GM18519 (cell line): ENCODE results near the gene OSBPL5.

ENCODE experiments used
- ATAC-seq: cut with Tn5 transposase; IDR thresholded peaks from one replicate; pipeline ENCODE4 v1.9.1; 2021; ENCODE audit warnings: mild to moderate bottlenecking, moderate library complexity; ENCODE audit not compliant: unreplicated experiment, low FRiP score

Gene OSBPL5

DNA sequence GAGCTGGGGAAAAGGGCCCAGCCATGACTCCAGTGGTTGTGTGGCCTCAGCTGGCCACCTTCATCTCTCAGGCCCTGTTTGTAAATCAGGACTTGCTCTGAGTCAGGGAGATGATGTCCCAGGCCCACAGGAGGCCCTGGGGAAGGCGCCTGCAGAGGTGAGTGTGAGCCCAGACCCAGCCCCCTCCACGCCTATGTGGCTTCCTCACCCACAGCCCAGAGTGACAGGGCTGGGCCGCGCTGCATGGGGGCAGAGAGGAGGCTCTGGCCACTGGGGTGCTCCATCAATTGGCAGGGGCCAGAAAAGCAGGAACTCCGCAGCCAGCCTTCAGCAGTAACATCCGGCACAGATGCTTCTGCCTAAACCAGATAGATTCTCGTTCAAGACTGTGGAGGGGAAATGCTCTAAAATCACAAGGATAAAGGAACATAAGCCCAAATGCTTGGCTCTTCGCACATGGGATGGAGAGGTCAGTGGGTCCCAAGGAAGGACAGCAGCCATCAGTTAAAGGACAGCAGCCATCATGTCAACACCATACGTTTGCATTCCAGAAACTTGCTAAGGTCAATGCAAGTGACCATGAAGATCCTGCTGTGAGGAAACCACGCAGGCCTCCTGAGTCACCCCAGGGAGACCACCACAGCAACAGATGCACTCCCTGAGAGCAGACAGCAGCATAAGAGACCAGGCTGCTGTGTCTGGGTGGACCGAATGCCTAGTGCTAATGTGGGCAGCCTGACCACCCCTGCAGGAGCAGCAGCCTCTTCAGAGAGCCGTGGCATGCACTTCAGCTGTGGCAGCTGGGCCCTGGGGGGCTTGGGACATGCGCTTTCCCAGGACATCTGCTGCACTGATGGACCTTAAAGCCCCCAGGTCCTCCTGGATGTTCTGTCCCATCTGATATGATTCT, 28.3 kb downstream of the OSBPL5 start:
- ATAC-seq: no peak

DNA sequence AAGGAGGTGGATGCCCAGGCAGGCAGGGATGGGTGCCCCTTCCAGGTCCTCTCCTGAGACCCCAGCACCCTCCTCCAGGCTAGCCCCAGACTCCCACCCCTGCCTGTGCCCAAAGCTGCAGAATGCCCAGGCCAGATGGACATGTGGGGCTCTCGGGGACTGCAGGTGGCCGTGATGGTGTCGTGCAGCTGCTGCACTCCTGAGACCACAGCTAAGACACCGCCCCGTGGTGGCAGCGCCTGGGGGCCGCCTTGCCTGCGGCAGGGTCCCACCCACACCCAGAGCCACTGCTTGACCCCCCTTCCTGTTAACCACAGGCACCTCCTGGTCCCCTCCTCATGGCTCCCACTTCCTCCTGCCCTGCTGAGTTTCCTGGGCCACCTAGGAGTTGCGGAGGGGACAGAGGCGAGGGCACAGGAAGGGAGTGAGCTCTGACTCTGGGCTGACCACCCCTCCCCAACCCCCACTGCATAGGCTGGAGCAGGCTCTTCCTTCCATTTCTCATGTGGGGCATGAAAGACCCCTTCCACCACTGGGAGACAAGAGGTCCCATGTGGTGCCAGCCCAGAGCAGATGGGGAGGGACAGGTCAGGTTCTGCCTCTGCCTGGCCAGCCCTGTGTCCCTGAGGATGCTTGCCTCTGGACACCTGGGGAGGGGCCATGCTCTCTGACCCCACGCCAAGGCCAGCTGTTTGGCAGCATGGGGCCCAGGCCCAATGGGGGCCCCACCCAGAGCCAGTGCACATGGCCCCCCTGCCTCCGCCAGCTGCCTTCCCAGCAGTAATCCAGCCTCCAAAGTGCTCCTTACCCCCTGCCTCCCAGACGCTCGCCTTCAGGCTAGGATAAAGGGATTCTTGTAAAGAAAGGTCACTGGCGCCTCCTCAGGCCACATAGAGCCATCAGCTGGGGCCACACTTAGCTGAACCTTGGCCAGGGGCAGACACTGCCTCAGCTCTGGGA, 29.3 kb downstream of the OSBPL5 start:
- no peak for ATAC-seq

DNA sequence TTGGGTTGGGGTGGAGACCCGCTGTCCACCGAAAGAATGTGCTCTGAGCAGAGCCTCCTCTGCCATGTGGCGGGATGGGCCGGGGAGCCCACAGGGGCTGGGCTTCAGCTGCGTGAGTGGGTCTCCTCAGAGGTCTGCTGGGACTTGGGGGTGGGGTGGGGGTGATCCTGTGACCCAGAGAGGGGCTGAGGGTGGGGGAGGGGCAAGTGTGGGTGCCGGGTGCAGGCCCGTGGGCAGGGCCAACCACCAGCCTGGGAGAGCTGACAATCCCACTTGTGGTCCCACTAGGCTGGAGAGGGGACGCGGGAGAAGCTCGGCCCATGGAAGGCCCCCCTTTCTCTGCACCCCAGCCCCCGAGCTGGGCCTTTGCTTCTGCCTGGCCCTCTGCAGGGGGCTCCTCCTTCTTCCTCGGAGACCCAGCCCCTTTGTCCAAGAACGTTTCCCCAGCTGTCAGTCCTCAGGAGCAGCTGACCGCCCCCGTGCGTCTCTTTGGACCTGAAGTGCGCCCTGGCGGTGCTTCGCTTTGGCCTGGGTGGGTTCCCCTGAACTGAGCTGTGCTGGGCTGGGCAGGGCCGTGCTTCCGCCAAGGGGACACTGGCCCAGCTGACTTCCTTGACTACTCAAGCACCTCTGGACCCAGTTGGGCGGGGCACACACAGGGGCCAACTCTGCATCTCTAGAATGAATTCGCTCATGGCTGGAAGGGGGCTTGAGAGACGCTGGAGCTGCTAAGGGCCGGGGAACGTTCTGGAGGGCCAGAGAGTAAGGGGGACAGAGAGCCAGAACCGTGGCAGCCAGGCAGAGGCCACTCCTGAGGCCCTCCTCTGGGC, 30.2 kb downstream of the OSBPL5 start:
- no peak for ATAC-seq

DNA sequence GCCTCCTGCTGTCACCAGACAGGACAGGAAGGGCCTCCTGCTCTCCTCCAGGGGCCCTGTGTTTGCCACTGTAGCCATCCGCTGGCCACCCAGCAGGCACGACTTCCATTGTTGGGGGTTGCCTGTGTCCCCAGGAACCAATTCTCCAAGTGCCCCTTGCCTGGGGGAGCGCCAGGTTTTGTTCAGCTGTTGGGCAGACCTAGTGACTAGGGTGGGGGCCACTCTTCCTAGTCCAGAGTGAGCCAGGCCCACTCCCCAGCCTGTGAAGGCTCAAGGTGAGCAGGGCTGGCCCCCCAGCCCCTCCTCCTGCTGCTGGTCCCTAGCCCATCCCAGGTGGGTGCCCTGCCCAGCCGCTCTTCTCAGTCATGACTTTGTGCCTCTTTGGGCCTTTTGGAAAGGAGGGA, 30.9 kb downstream of the OSBPL5 start:
- no peak for ATAC-seq

DNA sequence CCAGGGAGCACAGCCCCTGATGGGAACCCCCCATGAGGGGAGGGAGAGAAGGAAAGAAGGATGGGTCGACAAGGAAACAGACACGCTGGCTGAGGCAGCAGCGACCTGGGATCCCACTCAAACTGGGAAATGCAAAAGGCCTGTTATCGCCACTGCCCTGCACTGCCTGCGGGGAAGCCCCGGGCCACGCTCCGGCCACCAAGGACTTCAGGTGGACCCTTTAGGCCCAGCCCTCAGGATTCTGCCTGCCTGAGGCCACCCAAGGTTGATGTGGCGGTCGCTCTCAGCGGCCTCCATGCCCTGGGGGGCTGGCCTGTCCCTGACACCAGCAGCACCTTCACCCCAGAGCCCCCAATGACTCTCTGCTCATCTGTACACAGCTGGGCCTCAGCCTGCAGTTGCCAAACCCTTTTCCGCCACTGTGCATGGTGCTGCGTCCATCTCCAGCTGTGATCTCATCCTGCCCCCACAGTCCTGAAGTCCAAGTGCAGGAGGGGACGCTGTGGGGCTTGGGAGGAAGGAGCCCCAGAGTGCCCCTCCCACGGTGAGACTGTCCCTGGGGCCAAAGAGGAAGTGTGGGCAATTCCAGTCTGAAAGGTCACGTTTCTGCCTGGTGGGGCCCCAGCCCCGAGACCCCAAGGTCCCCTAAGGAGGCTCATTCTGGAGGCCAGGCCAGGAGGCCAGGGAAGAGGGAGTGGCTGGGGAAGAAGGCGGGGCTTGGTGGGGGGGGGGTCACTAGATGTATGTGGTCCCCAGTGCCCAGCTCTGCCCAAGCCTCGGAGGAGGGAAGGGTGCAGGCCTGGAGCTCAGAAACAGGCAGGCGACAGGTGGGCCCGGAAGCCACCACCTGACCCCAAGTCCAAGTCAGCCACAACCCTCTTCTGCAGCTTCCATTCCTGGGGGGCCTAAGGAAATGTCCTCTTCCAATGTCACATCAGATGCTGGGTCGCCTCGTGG, 31.6 kb downstream of the OSBPL5 start:
- ATAC-seq: no peak

DNA sequence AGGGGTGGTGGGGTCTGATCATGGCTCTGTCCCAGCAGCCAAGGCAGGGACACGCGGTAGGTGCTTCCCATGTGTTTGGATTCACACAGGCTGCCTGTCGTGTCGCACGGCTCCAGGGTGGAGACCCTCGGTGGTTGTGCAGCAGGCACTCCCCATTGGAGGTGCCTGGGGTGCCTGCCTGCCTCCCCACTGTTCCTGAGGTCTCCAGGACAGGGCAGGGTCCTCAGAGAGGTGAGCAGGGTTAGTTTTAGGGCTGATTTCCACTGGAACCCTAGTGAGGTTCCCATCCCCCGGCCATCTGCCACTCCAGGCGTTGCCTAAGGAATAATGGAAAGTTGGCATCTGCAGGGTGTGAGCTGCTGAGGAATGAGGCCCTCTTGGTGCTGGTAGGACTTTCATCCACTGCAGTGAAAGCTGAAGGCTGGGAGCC, 32.3 kb downstream of the OSBPL5 start:
- ATAC-seq: no peak

DNA sequence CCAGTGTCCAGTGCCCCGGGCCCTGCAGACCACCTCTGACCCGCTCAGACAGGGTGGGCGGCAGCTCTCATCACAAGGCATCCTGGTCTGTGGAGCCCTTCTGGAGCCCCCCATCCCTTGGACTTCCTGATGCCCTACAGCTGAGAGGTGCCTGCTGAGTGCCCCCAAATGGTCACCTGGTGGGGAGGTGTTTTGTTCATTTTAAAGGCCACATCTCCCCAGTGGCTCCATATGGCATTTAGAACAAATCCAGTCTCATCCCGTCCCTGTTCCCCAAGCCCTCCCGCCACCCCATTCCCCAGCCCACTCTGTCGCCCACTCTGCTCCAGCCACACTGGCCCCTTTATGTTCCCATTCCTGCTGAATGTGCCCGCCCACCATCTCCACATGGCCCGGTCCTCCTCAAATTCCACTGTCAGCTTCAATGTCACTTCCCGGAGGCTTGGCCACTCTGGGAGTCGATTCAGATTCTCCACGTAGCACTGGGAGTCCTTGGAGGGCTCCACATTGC, 32.8 kb downstream of the OSBPL5 start:
- ATAC-seq: no peak

DNA sequence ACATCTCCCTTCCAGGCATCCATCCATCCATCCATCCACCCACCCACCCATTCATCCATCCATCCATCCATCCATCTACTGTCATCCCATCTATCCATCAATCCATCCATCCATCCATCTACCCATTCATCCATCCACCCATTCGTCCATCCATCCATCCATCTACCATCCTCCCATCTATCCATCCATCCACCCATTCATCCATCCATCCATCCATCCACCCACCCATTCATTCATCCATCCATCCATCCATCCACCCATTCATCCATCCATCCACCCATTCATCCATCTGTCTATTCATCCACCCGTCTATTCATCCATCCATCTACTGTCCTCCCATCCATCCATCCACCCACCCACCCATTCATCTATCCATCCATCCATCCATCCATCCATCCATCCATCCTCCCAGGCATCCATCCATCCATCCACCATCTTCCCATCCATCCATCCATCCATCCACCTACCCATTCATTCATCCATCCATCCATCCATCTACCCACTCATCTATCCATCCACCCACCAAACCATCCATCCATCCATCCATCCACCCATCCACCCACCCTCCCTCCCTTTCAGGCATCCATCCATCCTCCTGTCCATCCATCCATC, 33.7 kb downstream of the OSBPL5 start:
- no peak for ATAC-seq

DNA sequence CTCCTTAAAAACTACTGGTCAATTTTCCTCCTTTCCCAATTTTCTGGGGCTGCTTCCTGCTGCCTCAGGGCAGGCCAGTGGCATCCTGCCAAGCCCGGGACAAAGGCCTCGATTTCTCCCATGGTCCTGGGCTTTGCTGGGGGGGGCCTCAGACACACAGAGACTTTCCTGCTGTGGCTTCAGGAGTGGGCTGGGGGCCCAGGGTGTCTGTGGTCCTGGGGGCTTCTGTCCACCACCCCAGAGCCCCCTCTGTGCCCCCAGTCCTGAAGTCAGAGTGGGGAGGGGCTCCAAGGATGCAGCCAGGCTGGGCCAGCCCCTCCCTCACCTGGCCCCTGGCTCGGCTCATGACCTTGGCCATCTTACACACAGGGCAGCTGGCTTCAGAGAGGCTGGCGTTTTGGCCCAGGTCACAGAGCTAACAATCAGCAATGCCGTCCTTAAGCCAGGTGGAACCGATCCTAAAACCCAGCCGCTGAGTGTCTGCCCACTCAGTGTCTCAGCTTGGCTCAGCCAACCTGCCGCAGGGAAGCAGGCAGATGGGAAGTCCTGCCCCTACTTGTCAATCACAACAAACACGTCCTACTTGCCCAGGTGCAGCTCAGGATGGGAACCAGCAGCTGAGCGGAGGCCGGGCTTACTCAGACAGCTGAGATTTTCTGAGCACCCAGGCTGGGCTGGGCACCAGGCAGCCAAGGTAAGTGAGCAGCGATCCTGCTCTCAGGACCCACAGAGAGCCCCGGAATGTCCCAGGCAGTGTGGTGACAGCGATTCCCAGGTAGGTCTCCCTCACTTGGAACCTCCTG, 34.6 kb downstream of the OSBPL5 start:
- ATAC-seq: no peak

DNA sequence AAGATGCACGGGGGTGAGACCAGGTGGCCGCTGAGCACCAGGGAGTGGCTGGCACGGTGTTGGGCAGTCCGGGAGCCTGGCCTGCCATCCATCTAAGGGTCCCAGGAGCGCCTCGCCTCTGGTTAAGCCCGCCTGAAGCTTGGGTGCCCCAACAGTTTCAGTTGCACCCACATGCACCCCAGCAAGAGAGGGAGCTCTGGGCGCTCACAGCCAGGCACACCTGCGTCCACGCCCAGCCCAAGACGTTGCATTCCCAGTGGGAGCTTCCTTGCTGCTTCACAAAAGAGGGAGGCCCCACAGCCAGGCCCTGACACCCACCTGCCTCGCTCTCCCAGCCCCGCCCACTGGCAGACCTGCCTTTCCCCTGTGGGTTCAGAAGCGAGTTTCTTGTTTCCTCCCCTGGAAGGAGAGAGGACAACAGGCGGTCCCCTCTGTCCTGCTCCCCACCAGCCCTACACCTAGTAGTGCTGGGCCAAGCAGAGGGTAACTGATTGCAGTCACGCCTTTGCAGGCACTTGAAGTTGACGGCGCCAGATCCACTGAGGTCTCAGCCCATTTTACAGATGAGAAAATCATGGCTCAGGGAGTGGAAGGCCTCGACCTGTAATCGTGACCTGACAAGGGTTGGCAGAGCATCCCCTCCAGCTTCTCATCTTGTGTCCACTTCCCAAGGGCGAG, 35.4 kb downstream of the OSBPL5 start:
- no peak for ATAC-seq

DNA sequence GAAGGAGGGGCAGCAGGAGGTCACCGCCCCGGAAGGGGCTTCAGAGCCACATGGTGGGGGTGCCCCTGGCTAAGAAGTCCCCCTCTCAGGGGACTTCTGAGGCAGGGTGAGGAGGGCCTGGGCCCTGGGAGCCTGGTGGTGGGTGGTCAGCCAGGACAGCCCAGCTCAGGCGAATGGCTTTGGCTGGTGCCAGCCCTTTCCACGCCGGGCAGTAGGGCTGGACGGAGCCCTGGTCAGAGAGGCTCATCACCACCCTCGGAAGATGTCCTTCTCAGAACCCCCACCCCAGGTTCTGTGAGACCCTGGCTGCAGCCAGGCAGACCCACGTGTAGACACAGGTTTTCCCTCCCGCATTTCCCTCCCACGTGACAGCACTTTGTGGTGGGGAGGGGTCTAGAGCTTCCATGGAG, 35.9 kb downstream of the OSBPL5 start:
- no peak for ATAC-seq

DNA sequence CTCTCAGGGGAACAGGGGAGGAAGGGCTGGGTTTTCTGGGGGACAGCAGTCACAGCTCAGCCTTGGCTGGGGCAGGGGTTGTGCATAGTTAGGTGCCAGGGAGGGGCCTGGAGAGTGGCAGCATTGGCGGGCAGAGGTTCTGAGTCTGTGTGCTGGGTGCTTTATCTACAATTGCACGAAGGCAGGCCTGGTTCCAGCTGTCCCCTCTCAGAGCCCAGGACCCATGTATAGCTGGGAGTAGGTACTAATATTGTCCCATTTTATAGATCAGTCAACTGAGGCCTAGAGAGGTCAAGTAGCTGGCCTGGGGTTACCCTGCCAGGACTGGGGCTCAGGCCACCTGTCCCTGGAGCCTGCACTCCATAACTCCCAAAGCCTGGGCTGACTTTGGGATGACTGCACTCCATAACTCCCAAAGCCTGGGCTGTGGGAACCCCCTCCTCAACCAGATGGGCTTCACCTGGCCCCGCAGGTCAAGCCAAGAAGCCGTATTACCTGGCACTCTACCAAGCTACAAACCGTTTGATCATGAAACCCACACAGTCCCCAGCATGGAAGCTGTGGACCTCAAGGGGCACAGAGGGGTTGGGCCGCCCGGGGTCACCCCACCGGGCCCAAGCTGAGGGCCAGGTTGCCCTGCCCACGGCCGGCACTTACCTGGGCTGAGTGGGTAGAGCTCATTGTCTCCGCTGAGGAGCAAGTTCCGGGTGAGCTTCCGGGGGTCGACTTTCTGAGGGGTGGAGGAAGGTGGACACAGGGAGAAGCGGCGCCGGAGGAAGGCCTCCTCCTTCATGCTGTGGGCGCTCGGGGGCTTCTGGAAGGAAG, 36.5 kb downstream of the OSBPL5 start:
- no peak for ATAC-seq

DNA sequence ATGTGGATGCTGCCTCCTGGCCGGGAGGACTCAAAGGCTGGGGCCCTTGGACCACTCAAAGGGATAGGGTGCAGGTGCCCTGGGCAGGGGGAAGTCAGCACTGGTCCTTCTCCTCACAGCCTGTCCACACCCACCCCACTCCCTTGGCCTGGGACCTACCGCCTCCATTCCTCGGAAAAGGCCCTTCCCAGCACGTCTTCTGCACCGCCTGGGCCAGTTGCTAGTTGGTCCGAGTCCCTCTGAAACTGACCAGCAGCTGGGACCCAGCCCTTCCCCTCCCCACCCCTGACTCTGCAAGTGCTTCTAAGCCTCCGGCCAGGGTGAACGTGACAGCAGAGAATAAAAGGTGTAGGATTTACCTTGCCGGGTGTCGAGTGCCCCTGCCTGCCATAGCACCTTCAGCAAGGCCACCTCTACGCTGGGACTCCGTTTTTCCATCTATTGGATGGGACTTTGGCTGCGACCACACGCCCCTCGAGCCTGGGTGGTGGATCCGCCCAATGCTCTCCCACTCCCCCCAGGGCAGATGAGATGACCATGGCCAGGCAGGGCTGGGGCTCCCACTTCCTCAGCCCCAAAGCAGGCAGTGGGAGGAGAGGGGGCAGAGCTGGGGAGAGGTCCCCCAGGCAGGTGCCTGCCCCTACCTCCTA, 37.3 kb downstream of the OSBPL5 start:
- no peak for ATAC-seq

DNA sequence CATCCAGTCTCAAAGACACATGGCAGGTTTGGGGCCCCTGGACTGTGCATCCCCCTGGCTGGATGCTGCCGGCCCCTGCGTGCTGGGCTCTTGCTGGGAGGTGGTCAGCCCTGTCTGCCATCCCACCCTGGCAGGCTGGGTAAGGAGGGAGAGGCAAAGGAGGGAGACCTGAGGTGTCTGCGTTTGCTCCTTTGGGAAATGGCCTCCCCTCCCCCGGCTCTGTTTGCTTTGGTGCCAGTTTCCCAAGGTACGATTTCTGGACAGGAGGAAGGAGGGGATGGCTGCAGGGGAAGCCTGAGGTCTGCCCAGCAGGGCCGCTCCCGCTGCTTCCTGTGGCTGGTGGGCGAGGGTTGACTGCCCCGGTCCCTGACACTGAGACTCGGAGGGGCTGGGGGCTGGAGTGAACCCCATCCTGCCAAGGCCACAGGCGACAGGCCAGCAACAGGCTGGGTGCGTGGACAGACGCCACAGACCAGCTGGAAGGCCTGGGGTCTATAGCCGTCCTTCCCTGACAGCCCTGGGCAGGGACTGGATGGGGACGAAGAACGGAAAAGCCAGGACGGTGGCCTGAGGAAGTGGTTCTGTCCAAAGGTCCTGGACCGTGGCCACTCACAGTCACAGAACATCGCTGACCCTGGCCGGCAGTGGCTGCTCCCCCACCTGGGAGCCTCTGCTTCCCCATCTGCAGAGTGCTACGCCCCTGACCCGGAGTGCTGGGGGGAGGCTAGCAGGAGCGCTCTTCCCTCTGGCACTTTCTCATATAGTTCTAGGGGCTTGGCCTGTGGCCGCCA, 38.0 kb downstream of the OSBPL5 start:
- no peak for ATAC-seq

DNA sequence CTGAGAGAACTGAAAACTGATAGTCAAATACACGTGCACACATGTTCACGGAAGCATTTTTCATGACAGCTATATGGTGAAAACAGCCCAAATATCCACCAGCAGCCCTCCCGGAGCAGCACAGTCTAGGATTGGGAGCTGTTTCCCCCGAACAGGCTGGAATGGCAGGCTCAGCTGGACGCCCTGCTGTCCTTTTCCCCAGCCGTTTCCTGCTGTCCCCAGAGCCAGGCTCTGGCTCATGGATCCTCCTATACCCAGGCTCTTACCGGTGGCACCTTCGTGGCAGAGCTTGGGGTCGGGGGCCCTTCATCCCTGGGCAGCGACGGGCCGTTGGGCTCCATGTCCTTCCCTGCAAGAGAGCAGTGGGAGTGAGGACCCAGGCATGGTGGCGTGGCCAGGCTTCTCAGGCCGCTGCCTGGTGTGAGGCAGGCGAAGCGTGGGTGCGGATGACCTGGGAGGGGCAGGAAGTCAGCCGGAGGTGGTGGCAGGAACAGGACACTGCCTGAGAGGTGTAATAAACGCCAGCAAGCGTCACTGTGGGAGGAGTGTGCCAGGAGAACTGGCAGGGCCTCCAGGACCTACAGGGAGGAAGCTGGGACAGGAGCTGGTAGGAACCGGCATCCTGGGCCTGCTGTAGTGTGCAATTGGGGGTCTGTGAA, 38.8 kb downstream of the OSBPL5 start:
- ATAC-seq: no peak
